ENCODE measurements around the gene TEPSIN. TPM values are rescaled to one million over a fixed set of nuclear protein-coding genes. Genes with fewer than 3 reads are reported as not detected.

The TEPSIN gene
- total and polyA plus RNA-seq, 2 of the 13 experiments (the other 11 are each of a cell fraction or from before 2014, with no cell fraction given), result 16.1 to 18.8 TPM

GRCh38 chr17:81233316-81233715 is 5.5 kb downstream of the TEPSIN start:
- H4K20me1 ChIP-seq (ENCODE audit: insufficient read depth, low read length), result peaks cover 4% of the 10 kb centered on the region; the same call in 1 of the 2 replicates
- peaks cover 15% of the 10 kb centered on the region for H3K79me2 ChIP-seq (ENCODE audit: insufficient read depth, low read length)
- no peak for TF ChIP-seq PCBP1 (IDR thresholded peaks at IDR 0.05; ENCODE audit: borderline replicate concordance, low read depth, low read length)
- no peak for TF ChIP-seq IRF2 (CRISPR knock-in tag; IDR thresholded peaks at IDR 0.05)
- no peak for TF ChIP-seq ZNF343 (CRISPR knock-in tag; IDR thresholded peaks at IDR 0.05)
- no peak for TF ChIP-seq FOXM1 (CRISPR knock-in tag; IDR thresholded peaks at IDR 0.05)
- no peak for TF ChIP-seq ZNF713 (CRISPR knock-in tag; IDR thresholded peaks at IDR 0.05)
- TF ChIP-seq, protein P1, sequence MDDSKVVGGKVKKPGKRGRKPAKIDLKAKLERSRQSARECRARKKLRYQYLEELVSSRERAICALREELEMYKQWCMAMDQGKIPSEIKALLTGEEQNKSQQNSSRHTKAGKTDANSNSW (CRISPR knock-in tag; IDR thresholded peaks at IDR 0.05; ENCODE audit: borderline replicate concordance), result no peak
- H3K36me3 ChIP-seq (replicated peaks in 1 of 2; ENCODE audit: control insufficient read depth in 1 of 2, insufficient read depth in 2 of 2, low read length in 2 of 2), result peaks cover 25 to 32% of the 10 kb centered on the region in 2 experiments; a peak in 4 of 5 replicates
- ATAC-seq (no peak), DNase-seq (ENCODE audit: low spot score) (no peak), FAIRE-seq (no peak)
- no peak overlapping the region for H3K9ac ChIP-seq (ENCODE audit: insufficient read depth, low read depth, low read length)
- POLR2A ChIA-PET, result interaction anchor here (1.7 kb wide), 1 partner anchor 10 kb away, joined by 5 read pairs; the partner anchor contains the start of gene CEP131
- no peak overlapping the region for H3K4me3 ChIP-seq (replicated peaks in 1 of 3; ENCODE audit: insufficient read depth in 1 of 3, low read depth in 2 of 3, low read length in 3 of 3)
- in situ Hi-C loops (cut with HindIII; ENCODE audit: extremely low pct_ligation_motif_present, low pct_unique_long_range_greater_than_20kb) (no loop called here), intact Hi-C loops (cut with micrococcal nuclease; ENCODE audit: unreplicated experiment) (no loop called here)
- no peaks in the 10 kb centered on the region for H3K9me3 ChIP-seq (ENCODE audit: low read length)
- no peak overlapping the region for H3K27ac ChIP-seq (ENCODE audit: extremely low read length, insufficient read depth, low read length)
- CTCF ChIA-PET (ENCODE audit: low intra/inter-chr PET ratio, low total read pairs), result no interaction called here
- H2AFZ ChIP-seq (ENCODE audit: low read length), result no peak overlapping the region
- H3K4me2 ChIP-seq (ENCODE audit: low read depth, low read length), result no peak overlapping the region
- H3K4me1 ChIP-seq (ENCODE audit: insufficient read depth, low read length), result peaks cover 12% of the 10 kb centered on the region
- BruUV-seq (replicated peaks), result no TSS peak
- 100% methylated on average over 8 of the region's 17 CpGs for WGBS (ENCODE audit: low lambda C conversion rate)
- no peaks in the 10 kb centered on the region; a peak in 1 of 5 replicates for H3K27me3 ChIP-seq (ENCODE audit: control insufficient read depth in 1 of 2, insufficient read depth in 2 of 2, low read length in 2 of 2)

GRCh38 chr17:81232616-81233241 is 6.1 kb downstream of the TEPSIN start:
- Histone ChIP-seq H3K27ac (ENCODE audit: extremely low read length, insufficient read depth, low read length) (no peak overlapping the region), H2AFZ (ENCODE audit: low read length) (no peak overlapping the region), H3K4me3 (replicated peaks in 1 of 3; ENCODE audit: insufficient read depth in 1 of 3, low read depth in 2 of 3, low read length in 3 of 3) (no peak overlapping the region), H3K9ac (ENCODE audit: insufficient read depth, low read depth, low read length) (no peak overlapping the region), H3K79me2 (ENCODE audit: insufficient read depth, low read length) (peaks cover 9% of the 10 kb centered on the region), H3K4me1 (ENCODE audit: insufficient read depth, low read length) (peaks cover 7% of the 10 kb centered on the region), H3K4me2 (ENCODE audit: low read depth, low read length) (no peak overlapping the region), H3K27me3 (ENCODE audit: control insufficient read depth in 1 of 2, insufficient read depth in 2 of 2, low read length in 2 of 2) (no peaks in the 10 kb centered on the region), H3K9me3 (ENCODE audit: low read length) (no peaks in the 10 kb centered on the region), H4K20me1 (ENCODE audit: insufficient read depth, low read length) (peaks cover 3% of the 10 kb centered on the region; the same call in 1 of the 2 replicates), H3K36me3 (replicated peaks in 1 of 2; ENCODE audit: control insufficient read depth in 1 of 2, insufficient read depth in 2 of 2, low read length in 2 of 2) (peaks cover 25 to 32% of the 10 kb centered on the region in 2 experiments; a peak in 4 of 5 replicates)
- DNase-seq (ENCODE audit: low spot score) (no peak), ATAC-seq (no peak), FAIRE-seq (no peak)
- intact Hi-C loops (cut with micrococcal nuclease; ENCODE audit: unreplicated experiment), result no loop called here
- 97% methylated on average over 18 of the region's 19 CpGs for WGBS (ENCODE audit: low lambda C conversion rate)
- ChIA-PET POLR2A (interaction anchor here (1.3 to 1.7 kb wide), 2 partner anchors 10 kb away, joined by 5 to 6 read pairs; partner anchors contain the start of gene CEP131), CTCF (ENCODE audit: low intra/inter-chr PET ratio, low total read pairs) (no interaction called here)
- in situ Hi-C loops (cut with HindIII; ENCODE audit: extremely low pct_ligation_motif_present, low pct_unique_long_range_greater_than_20kb), result no loop called here
- no TSS peak for BruUV-seq (replicated peaks)
- TF ChIP-seq ZNF431 (CRISPR knock-in tag; IDR thresholded peaks at IDR 0.05; ENCODE audit: borderline replicate concordance, low read depth) (no peak), ELF1 (CRISPR knock-in tag; IDR thresholded peaks at IDR 0.05) (no peak), AGO2 (optimal IDR thresholded peaks at IDR 0.05; ENCODE audit: low read depth, low read length) (peak; percentile 19), RBFOX2 (IDR thresholded peaks at IDR 0.05; ENCODE audit: low read depth, low read length) (0 out of 2 replicates have a peak, but pooled peaks have one; percentile 27)
